ENCODE data around the gene HS3ST1.
A peak's percentile ranks its signal among the peaks of the same experiment; 100 is the strongest.

The HS3ST1 gene

GRCh38 chr4:11430536-11430935 lies 1.8 kb upstream of the HS3ST1 start:
- DNase-seq = no peak

- no peak for DNase-seq
These were observed 978 bp upstream of the HS3ST1 start for GRCh38 chr4:11429699-11430045.

- peak; percentile 27 for DNase-seq
These were observed 405 bp upstream of the HS3ST1 start for GRCh38 chr4:11428899-11429698.

GRCh38 chr4:11427121-11427996 lies 1.3 kb downstream of the HS3ST1 start:
- no peak for DNase-seq

GRCh38 chr4:11426731-11427120 lies 2.0 kb downstream of the HS3ST1 start:
- no peak for DNase-seq

- DNase-seq = no peak
These were observed 2.7 kb downstream of the HS3ST1 start for GRCh38 chr4:11426003-11426402.

GRCh38 chr4:11424856-11425255 lies 3.8 kb downstream of the HS3ST1 start:
- DNase-seq = no peak

GRCh38 chr4:11424000-11424399 lies 4.7 kb downstream of the HS3ST1 start:
- peak; percentile 11 for DNase-seq

- DNase-seq = no peak
These were observed 5.2 kb downstream of the HS3ST1 start for GRCh38 chr4:11423465-11423864.

GRCh38 chr4:11421116-11421515 lies 7.6 kb downstream of the HS3ST1 start:
- DNase-seq = no peak

- no peak for DNase-seq
These were observed 8.4 kb downstream of the HS3ST1 start for GRCh38 chr4:11420327-11420726.

GRCh38 chr4:11418610-11419009 lies 10.1 kb downstream of the HS3ST1 start:
- DNase-seq = peak; percentile 11

GRCh38 chr4:11416767-11417113 lies 12.0 kb downstream of the HS3ST1 start:
- no peak for DNase-seq

GRCh38 chr4:11416071-11416766 lies 12.5 kb downstream of the HS3ST1 start:
- DNase-seq = no peak

GRCh38 chr4:11415409-11416070 lies 13.2 kb downstream of the HS3ST1 start:
- DNase-seq = no peak

- DNase-seq = no peak
These were observed 16.5 kb downstream of the HS3ST1 start for GRCh38 chr4:11412211-11412610.

GRCh38 chr4:11409632-11410031 lies 19.1 kb downstream of the HS3ST1 start:
- DNase-seq = no peak

GRCh38 chr4:11408233-11408967 lies 20.3 kb downstream of the HS3ST1 start:
- DNase-seq = no peak

- DNase-seq = no peak
These were observed 21.1 kb downstream of the HS3ST1 start for GRCh38 chr4:11407551-11407950.

GRCh38 chr4:11404431-11404830 lies 24.3 kb downstream of the HS3ST1 start:
- no peak for DNase-seq

- no peak for DNase-seq
These were observed 26.5 kb downstream of the HS3ST1 start for GRCh38 chr4:11402192-11402591.

GRCh38 chr4:11399461-11399971 lies 29.2 kb downstream of the HS3ST1 start:
- DNase-seq = no peak
